Measurements from ENCODE around the gene GRM8.

Gene GRM8

GRCh38 chr7:126605056-126605455 lies 647.7 kb downstream of the GRM8 start:
- DNase-seq (ENCODE audit: insufficient read length, low spot score) (no peak), FAIRE-seq (no peak)

DNA sequence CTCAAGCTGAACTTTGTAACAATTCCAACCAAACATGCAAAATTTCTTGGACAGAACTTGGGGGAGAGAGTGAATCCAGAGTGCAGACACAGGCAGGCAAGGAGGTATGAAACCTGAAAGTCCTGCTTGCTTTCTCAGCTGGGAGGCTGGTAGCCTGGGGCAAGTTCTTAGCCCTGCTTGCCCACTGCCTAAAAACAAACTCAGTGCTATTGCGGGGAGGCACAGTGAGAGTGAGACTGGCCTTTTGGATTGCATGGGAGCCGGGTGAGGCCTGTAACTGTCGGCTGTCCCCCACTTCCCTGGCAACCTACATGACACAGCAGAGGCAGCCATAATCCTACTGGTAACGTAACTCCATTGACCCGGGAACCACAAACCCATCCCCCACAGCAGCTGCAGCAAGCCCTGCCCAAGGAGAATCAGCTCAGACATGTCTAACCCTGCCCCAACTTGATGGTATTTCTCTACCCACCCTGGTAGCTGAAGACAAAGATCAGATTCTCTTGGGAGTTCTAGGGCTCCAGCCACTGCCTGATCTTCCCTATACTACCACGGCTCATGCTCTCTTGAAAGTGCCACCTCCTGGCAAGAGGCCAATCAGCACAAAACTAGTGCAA lies 663.6 kb downstream of the GRM8 start:
- FAIRE-seq, result no peak
- no peak for DNase-seq (ENCODE audit: insufficient read length, low spot score)

- FAIRE-seq (no peak), DNase-seq (ENCODE audit: insufficient read length, low spot score) (no peak)
Measured at GRCh38 chr7:126578338-126578737, 674.4 kb downstream of the GRM8 start.

DNA sequence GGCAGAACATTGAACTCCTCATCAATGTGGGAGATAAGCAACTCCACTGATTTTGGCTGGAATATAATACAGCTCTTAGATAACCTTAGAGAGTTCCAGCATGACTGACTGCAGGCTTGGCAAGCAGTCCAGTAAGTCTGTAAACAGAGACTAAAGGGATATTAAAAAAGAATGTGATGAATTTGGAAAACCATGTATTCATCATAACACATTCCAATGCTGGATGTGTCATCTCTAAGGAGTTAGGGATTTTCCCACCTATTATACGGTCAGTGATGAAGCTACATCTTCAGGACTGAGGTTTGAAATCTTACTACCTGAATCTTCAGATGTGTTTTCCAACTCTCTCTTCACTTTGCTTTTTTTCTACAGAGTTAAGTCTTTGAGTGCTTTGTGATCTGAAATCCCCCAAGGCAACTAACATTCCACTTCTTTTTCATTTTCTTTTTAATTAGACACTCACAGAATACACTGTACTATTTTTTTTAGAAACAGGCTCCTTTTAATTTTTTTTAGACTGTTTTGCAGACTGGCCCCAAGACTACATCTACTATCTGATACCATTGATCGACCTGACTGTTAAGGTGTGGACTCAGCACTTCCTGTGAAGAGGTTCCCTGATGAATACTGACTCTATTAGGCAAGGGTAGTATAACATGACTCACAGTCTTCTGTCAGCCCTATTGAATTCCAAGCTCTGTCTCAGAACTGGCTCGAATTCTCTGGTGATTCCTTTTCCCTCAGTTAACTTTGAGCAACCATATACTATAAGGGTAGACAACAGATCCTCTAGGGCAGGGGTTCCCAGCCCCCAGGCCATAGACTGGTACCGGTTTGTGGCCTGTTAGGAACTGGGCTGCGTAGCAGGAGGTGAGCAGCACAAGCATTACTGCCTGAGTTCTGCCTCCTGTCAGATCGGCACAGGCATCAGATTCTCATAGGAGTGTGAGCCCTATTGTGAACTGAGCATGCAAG lies 678.2 kb downstream of the GRM8 start:
- DNase-seq (ENCODE audit: insufficient read length, low spot score) (peak; percentile 9), FAIRE-seq (no peak)

- FAIRE-seq, result no peak
- DNase-seq (ENCODE audit: insufficient read length, low spot score), result no peak
Measured at GRCh38 chr7:126570845-126571244, 681.9 kb downstream of the GRM8 start.

- FAIRE-seq (no peak), DNase-seq (ENCODE audit: insufficient read length, low spot score) (no peak)
Measured at GRCh38 chr7:126569402-126569801, 683.3 kb downstream of the GRM8 start.

DNA sequence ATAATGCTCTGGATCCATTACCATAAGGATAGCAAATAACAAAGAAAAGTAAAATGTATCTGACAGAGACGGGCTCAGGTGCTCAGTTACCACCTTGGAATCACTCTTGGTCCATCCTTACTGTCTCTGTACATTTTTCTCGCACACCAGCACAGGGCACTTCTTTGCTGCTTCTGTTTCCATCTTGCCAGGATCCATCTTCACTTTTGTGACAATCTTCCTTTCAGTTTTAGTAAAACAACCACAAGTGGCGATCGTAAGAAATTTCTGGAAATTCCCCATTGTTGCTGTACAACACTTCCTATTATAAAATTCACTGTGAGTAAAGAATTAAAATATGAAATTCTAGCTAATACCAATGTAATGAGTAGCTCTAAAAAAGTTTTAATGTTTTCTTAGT lies 695.5 kb downstream of the GRM8 start:
- FAIRE-seq, result no peak
- no peak for DNase-seq (ENCODE audit: insufficient read length, low spot score)

DNA sequence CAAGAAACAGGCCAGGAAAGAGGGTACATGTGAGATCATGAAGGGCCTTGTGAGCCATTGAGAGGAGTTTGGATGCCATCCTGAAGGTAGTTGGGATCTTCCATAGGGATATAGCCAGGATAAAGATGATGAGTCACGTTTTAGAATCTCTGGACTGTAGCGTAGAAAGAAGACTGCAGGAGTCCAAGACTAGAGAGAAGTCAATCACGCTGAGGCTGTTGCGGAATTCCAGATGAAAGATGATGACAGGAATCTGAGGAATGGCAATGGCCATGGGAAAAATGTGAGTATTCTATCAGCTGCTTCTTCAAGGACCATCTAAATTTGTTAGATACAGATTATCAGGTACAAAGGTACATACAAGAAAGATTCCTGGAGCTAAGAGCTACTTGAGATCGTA lies 711.3 kb downstream of the GRM8 start:
- DNase-seq (ENCODE audit: insufficient read length, low spot score), result no peak
- no peak for FAIRE-seq

- FAIRE-seq (no peak), DNase-seq (ENCODE audit: insufficient read length, low spot score) (no peak)
Measured at GRCh38 chr7:126535176-126535575, 717.6 kb downstream of the GRM8 start.

- no peak for FAIRE-seq
- no peak for DNase-seq (ENCODE audit: insufficient read length, low spot score)
Measured at GRCh38 chr7:126533715-126534114, 719.0 kb downstream of the GRM8 start.

DNA sequence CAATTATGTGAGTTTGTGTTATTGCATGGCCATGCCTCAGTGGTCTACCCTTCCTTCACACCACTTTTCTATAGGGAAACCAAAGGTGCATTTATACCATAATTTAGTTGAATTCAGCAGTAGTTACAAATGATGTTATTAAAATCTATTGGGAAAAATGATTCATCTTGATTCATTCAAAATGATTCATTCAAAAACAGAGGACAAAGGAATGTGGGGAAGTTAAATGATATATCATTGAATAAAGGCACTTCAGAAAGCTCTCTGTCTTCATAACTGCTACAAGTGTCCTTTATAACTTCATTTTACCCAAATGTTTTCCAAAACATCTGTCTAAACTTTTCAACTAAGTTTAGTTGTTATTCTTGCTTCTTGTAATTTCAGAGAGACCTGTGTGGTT lies 722.9 kb downstream of the GRM8 start:
- FAIRE-seq (no peak), DNase-seq (ENCODE audit: insufficient read length, low spot score) (no peak)

DNA sequence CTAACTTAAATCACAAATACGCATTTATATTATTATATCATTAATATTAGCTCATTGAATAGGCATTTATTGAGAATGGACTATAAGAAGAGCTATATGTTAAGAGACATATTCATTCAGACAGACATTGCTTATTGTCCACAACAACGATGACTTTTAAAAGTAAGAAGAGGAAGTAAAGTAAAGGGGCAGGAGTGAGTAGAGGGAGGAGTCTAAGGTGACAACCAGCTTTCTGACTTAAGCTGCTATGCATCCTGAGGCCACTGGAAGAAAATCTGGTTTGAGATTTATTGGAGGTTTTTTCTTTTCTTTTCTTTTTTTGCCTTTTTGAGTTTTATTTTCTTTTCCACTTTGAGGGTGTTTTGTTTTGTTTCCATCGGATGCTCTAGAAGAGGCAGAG lies 723.5 kb downstream of the GRM8 start:
- FAIRE-seq (no peak), DNase-seq (ENCODE audit: insufficient read length, low spot score) (no peak)

DNA sequence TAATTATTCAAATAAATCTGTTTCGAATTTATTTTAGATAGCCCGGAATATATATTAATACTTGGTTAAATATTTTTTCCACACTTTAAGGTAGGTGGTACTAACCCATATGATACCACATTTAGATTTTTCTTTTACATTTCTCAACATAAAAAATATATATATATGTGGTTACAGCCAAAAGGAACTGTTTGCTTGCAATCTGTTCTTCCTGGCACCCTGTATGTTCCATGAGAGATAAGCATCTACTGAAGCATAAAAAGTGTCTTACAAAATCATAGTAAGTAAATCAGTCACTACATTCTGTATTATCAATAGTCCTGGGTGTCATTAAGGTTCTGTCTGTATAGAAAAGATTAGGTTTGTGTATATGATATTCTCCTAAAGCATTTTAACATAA lies 726.8 kb downstream of the GRM8 start:
- no peak for FAIRE-seq

GRCh38 chr7:126524967-126525366 lies 727.8 kb downstream of the GRM8 start:
- FAIRE-seq, result no peak
- DNase-seq (ENCODE audit: insufficient read length, low spot score), result no peak

More for the DNA sequence above, 726.8 kb downstream of the GRM8 start:
- DNase-seq (ENCODE audit: insufficient read length, low spot score), result no peak

- DNase-seq (ENCODE audit: insufficient read length, low spot score) (no peak), FAIRE-seq (no peak)
Measured at GRCh38 chr7:126511046-126511445, 741.7 kb downstream of the GRM8 start.

DNA sequence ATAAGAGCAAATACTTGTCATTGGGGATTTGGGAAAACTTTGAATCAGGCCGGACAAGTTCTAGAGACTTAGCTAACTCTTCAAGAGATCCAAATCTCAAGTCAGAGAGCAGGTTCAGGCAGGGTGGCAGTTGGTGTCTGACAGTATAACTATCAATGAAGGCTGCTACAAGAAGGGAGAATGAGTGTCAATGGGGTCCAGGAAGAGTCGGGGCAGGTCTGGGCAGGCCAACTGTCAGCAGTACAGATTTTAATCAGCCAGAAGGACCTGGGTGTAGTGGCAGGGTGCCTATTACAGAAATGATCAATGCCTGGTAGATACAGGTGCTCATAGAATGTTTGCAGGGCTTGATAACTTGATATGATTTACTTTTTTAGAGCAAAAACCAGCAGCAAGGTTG lies 751.1 kb downstream of the GRM8 start:
- no peak for FAIRE-seq
- no peak for DNase-seq (ENCODE audit: insufficient read length, low spot score)

DNA sequence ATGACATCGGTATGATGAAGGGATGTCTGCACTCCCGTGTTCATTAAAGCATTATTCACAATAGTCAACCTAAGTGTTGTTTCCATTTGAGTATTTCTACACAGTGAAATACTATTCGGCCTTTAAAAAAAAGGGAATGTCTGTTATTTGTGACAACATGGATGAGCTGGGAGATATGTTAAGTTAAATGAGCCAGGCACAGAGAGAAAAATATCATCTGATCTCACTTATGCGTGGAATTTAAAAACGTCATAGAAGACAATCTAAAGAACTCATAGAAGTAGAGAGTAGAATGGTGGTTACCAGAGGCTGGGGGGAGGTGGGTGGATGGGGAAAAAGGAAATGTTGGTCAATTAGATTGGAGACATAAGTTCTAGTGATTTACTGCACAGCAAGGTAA lies 753.3 kb downstream of the GRM8 start:
- FAIRE-seq, result no peak

DNA sequence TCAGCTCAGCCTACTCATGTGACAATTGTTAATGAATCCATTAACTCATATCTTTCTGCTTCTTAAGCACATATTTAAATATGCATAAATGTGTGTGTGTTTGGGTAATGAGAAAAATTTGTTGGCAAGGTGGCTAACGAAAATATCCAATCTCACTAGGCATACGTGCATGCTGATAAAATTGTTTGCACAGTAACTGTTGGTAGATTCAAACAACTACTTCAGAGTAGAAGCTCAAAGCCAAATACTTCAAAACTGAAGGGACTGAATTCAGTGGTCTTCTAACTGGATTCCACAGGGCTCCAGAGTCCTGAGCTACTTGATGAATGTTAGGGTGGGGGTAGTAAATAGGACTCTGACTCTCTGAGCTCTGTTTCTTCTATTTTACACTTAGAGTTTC lies 757.0 kb downstream of the GRM8 start:
- no peak for DNase-seq (ENCODE audit: insufficient read length, low spot score)
- FAIRE-seq, result no peak

More for the DNA sequence above, 753.3 kb downstream of the GRM8 start:
- DNase-seq (ENCODE audit: insufficient read length, low spot score), result no peak

DNA sequence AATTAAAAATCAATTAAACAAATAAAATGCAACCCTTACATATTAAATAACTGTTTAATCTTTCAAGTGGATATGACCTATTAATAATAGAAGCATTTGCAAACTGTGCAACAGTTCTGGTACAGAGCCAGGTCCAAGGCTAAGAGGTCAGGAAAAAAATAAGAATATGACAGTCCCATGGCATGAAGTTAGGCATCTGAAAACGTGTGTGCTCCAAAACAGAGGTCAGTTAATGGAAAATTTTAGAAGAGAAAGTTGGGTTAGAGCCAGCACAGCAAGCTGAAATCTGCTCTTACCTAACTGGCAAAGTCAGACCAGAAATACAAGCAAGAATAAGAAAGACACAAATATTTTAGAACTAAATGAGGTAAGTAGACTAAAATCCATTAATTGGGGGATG lies 757.7 kb downstream of the GRM8 start:
- no peak for DNase-seq (ENCODE audit: insufficient read length, low spot score)
- FAIRE-seq, result no peak

DNA sequence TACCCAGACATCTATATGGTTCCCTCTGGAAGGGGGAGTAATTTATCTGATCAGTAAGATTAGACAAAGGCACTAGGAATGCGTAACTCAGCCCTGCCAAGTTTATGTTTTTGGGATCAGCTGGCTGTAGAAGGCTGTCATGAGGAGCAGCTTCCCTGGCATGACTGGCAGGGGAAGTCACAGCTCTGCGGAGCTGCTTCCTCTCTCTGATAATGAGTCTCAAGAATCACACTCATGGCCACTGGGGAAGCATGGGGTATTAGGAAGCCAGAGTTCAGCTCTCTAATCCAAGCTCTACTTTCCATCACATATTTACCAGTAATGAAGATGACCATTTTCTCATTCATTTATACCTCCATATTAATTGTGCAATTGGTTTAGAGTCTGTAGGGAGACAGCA lies 758.9 kb downstream of the GRM8 start:
- FAIRE-seq, result no peak
- no peak for DNase-seq (ENCODE audit: insufficient read length, low spot score)

- FAIRE-seq (no peak), DNase-seq (ENCODE audit: insufficient read length, low spot score) (no peak)
Measured at GRCh38 chr7:126489874-126490273, 762.9 kb downstream of the GRM8 start.
